ENCODE measurements around the gene HMOX1.
"Not testable (repeated sequence)": the region's sequence is repeated elsewhere in the genome, so short reads cannot be mapped to it uniquely, and the experiment has no call there.

The HMOX1 gene

GRCh38 chr22:35361001-35361558 is 19.8 kb upstream of the HMOX1 start:
- peaks cover 2% of the 10 kb centered on the region for H3K4me1 Mint-ChIP-seq (ENCODE audit: low read depth)
- no peaks in the 10 kb centered on the region for H3K9me3 Mint-ChIP-seq
- H3K27ac Mint-ChIP-seq = no peak overlapping the region
- no peak overlapping the region for H3K4me3 Mint-ChIP-seq
- peaks cover 20% of the 10 kb centered on the region for H3K27me3 Mint-ChIP-seq (ENCODE audit: low read depth)
- no peaks in the 10 kb centered on the region for H3K36me3 Mint-ChIP-seq (ENCODE audit: low read depth)

GRCh38 chr22:35363566-35364086 is 17.3 kb upstream of the HMOX1 start:
- H3K4me1 Mint-ChIP-seq (ENCODE audit: low read depth) = no peaks in the 10 kb centered on the region
- no peak overlapping the region for H3K4me3 Mint-ChIP-seq
- no peaks in the 10 kb centered on the region for H3K36me3 Mint-ChIP-seq (ENCODE audit: low read depth)
- H3K27ac Mint-ChIP-seq = no peak overlapping the region
- H3K27me3 Mint-ChIP-seq (ENCODE audit: low read depth) = peaks cover 13% of the 10 kb centered on the region
- no peaks in the 10 kb centered on the region for H3K9me3 Mint-ChIP-seq

GRCh38 chr22:35364230-35364629 is 16.7 kb upstream of the HMOX1 start:
- not testable (repeated sequence) for H3K9me3 Mint-ChIP-seq; H3K27ac Mint-ChIP-seq; H3K36me3 Mint-ChIP-seq (ENCODE audit: low read depth); H3K4me1 Mint-ChIP-seq (ENCODE audit: low read depth); H3K4me3 Mint-ChIP-seq
- H3K27me3 Mint-ChIP-seq (ENCODE audit: low read depth) = peaks cover 13% of the 10 kb centered on the region

- peaks cover 7% of the 10 kb centered on the region for H3K4me1 Mint-ChIP-seq (ENCODE audit: low read depth)
- peaks cover 23% of the 10 kb centered on the region for H3K27me3 Mint-ChIP-seq (ENCODE audit: low read depth)
- no peaks in the 10 kb centered on the region for H3K9me3 Mint-ChIP-seq
- H3K36me3 Mint-ChIP-seq (ENCODE audit: low read depth) = no peaks in the 10 kb centered on the region
- no peak overlapping the region for H3K27ac Mint-ChIP-seq
- H3K4me3 Mint-ChIP-seq = no peak overlapping the region
These were observed 13.5 kb upstream of the HMOX1 start for GRCh38 chr22:35367331-35367886.

- no peaks in the 10 kb centered on the region for H3K9me3 Mint-ChIP-seq
- H3K4me1 Mint-ChIP-seq (ENCODE audit: low read depth) = peaks cover 7% of the 10 kb centered on the region
- H3K27ac Mint-ChIP-seq = no peak overlapping the region
- peaks cover 23% of the 10 kb centered on the region for H3K27me3 Mint-ChIP-seq (ENCODE audit: low read depth)
- H3K4me3 Mint-ChIP-seq = no peak overlapping the region
- no peaks in the 10 kb centered on the region for H3K36me3 Mint-ChIP-seq (ENCODE audit: low read depth)
These were observed 12.5 kb upstream of the HMOX1 start for GRCh38 chr22:35368386-35368785.

GRCh38 chr22:35369996-35370395 is 10.9 kb upstream of the HMOX1 start:
- no peaks in the 10 kb centered on the region for H3K9me3 Mint-ChIP-seq
- peaks cover 7% of the 10 kb centered on the region for H3K4me1 Mint-ChIP-seq (ENCODE audit: low read depth)
- H3K4me3 Mint-ChIP-seq = no peak overlapping the region
- no peaks in the 10 kb centered on the region for H3K36me3 Mint-ChIP-seq (ENCODE audit: low read depth)
- no peak overlapping the region for H3K27ac Mint-ChIP-seq
- peaks cover 23% of the 10 kb centered on the region for H3K27me3 Mint-ChIP-seq (ENCODE audit: low read depth)

- no peak overlapping the region for H3K27ac Mint-ChIP-seq
- no peak overlapping the region for H3K4me3 Mint-ChIP-seq
- H3K36me3 Mint-ChIP-seq (ENCODE audit: low read depth) = no peaks in the 10 kb centered on the region
- no peaks in the 10 kb centered on the region for H3K9me3 Mint-ChIP-seq
- peaks cover 17% of the 10 kb centered on the region for H3K4me1 Mint-ChIP-seq (ENCODE audit: low read depth)
- H3K27me3 Mint-ChIP-seq (ENCODE audit: low read depth) = peaks cover 12% of the 10 kb centered on the region
These were observed 7.1 kb upstream of the HMOX1 start for GRCh38 chr22:35373781-35374180.

- Mint-ChIP-seq H3K4me3 (no peak overlapping the region), H3K27me3 (ENCODE audit: low read depth) (peaks cover 9% of the 10 kb centered on the region), H3K27ac (no peak overlapping the region), H3K9me3 (no peaks in the 10 kb centered on the region), H3K36me3 (ENCODE audit: low read depth) (no peaks in the 10 kb centered on the region), H3K4me1 (ENCODE audit: low read depth) (peaks cover 17% of the 10 kb centered on the region)
These were observed 5.9 kb upstream of the HMOX1 start for GRCh38 chr22:35375031-35375430.

GRCh38 chr22:35375526-35375925 is 5.4 kb upstream of the HMOX1 start:
- no peak overlapping the region for H3K27ac Mint-ChIP-seq
- no peak overlapping the region for H3K4me3 Mint-ChIP-seq
- H3K27me3 Mint-ChIP-seq (ENCODE audit: low read depth) = peaks cover 12% of the 10 kb centered on the region
- no peaks in the 10 kb centered on the region for H3K36me3 Mint-ChIP-seq (ENCODE audit: low read depth)
- H3K4me1 Mint-ChIP-seq (ENCODE audit: low read depth) = peaks cover 20% of the 10 kb centered on the region
- H3K9me3 Mint-ChIP-seq = no peaks in the 10 kb centered on the region

GRCh38 chr22:35376728-35377472 is 4.0 kb upstream of the HMOX1 start:
- H3K36me3 Mint-ChIP-seq (ENCODE audit: low read depth) = no peaks in the 10 kb centered on the region
- H3K9me3 Mint-ChIP-seq = no peaks in the 10 kb centered on the region
- peak overlapping the region; percentile 64 for H3K27ac Mint-ChIP-seq
- H3K4me1 Mint-ChIP-seq (ENCODE audit: low read depth) = peaks cover 25% of the 10 kb centered on the region
- H3K4me3 Mint-ChIP-seq = no peak overlapping the region
- peaks cover 18% of the 10 kb centered on the region for H3K27me3 Mint-ChIP-seq (ENCODE audit: low read depth)

GRCh38 chr22:35377735-35378134 is 3.2 kb upstream of the HMOX1 start:
- no peaks in the 10 kb centered on the region for H3K36me3 Mint-ChIP-seq (ENCODE audit: low read depth)
- H3K27ac Mint-ChIP-seq = peak overlapping the region; percentile 64
- no peak overlapping the region for H3K4me3 Mint-ChIP-seq
- H3K27me3 Mint-ChIP-seq (ENCODE audit: low read depth) = peaks cover 22% of the 10 kb centered on the region
- H3K4me1 Mint-ChIP-seq (ENCODE audit: low read depth) = peaks cover 22% of the 10 kb centered on the region
- H3K9me3 Mint-ChIP-seq = no peaks in the 10 kb centered on the region

GRCh38 chr22:35378621-35379020 is 2.3 kb upstream of the HMOX1 start:
- H3K36me3 Mint-ChIP-seq (ENCODE audit: low read depth) = no peaks in the 10 kb centered on the region
- H3K9me3 Mint-ChIP-seq = no peaks in the 10 kb centered on the region
- H3K4me1 Mint-ChIP-seq (ENCODE audit: low read depth) = peaks cover 22% of the 10 kb centered on the region
- H3K27ac Mint-ChIP-seq = no peak overlapping the region
- no peak overlapping the region for H3K4me3 Mint-ChIP-seq
- peaks cover 29% of the 10 kb centered on the region for H3K27me3 Mint-ChIP-seq (ENCODE audit: low read depth)

- Mint-ChIP-seq H3K27ac (no peak overlapping the region), H3K27me3 (ENCODE audit: low read depth) (peaks cover 30% of the 10 kb centered on the region), H3K4me1 (ENCODE audit: low read depth) (peaks cover 22% of the 10 kb centered on the region), H3K36me3 (ENCODE audit: low read depth) (no peaks in the 10 kb centered on the region), H3K9me3 (no peaks in the 10 kb centered on the region), H3K4me3 (no peak overlapping the region)
These were observed 1.5 kb upstream of the HMOX1 start for GRCh38 chr22:35379146-35379993.

GRCh38 chr22:35380013-35380412 is 883 bp upstream of the HMOX1 start:
- no peaks in the 10 kb centered on the region for H3K36me3 Mint-ChIP-seq (ENCODE audit: low read depth)

More at GRCh38 chr22:35380013-35380412, 883 bp upstream of the HMOX1 start:
- Mint-ChIP-seq H3K4me1 (ENCODE audit: low read depth) (peaks cover 22% of the 10 kb centered on the region), H3K9me3 (no peaks in the 10 kb centered on the region), H3K4me3 (no peak overlapping the region), H3K27ac (no peak overlapping the region), H3K27me3 (ENCODE audit: low read depth) (peaks cover 36% of the 10 kb centered on the region)

Measured in T-helper 1 cell treated with Interleukin-12 subunit alpha and Interleukin-12 subunit beta and Interleukin-4 antibody, amounts not matched to agents 30 μg/mL and 1 μg/mL, for 36 hours (primary cell).